Calu3 (cell line): ENCODE measurements around the gene SEMA3F. TPM values are rescaled to one million over a fixed set of nuclear protein-coding genes. Genes with fewer than 3 reads are reported as not detected.

Experiments used
- BruUV-seq: library from RNA; stranded (reverse); fragments of 400-500 nt; replicated peaks from 2 replicates; lab custom pipeline; 2021; lab: Mats Ljungman, UMichigan
- CTCF ChIA-PET: fragments of 300-600 bp; sonication (Branson Sonifier 250); formaldehyde crosslinking; loops from one replicate; lab custom pipeline; 2022; ENCODE audit warnings: antibody characterized with exemption; lab: Charles Lee
- DNase-seq: peaks from one replicate; pipeline ENCODE4 v3.0.0; 2022
- H3K27ac Mint-ChIP-seq: one replicate; pipeline ENCODE4 v1.8.0; 2022; ENCODE audit warnings: mixed read lengths; ENCODE audit not compliant: unreplicated experiment
- H3K27me3 Mint-ChIP-seq: one replicate; pipeline ENCODE4 v1.8.0; 2022; ENCODE audit warnings: mixed read lengths; ENCODE audit not compliant: unreplicated experiment
- H3K36me3 Mint-ChIP-seq: one replicate; pipeline ENCODE4 v1.8.0; 2022; ENCODE audit warnings: mild to moderate bottlenecking, moderate library complexity, mixed read lengths; ENCODE audit not compliant: insufficient read depth, unreplicated experiment
- H3K4me1 Mint-ChIP-seq: one replicate; pipeline ENCODE4 v1.8.0; 2022; ENCODE audit warnings: mild to moderate bottlenecking, low read depth, mixed read lengths; ENCODE audit not compliant: unreplicated experiment
- H3K4me3 Mint-ChIP-seq: one replicate; pipeline ENCODE4 v1.8.0; 2022; ENCODE audit warnings: mild to moderate bottlenecking, low read depth, moderate library complexity, mixed read lengths; ENCODE audit not compliant: unreplicated experiment
- H3K9me3 Mint-ChIP-seq: one replicate; pipeline ENCODE4 v1.8.0; 2022; ENCODE audit warnings: low read depth, mixed read lengths; ENCODE audit not compliant: unreplicated experiment
- intact Hi-C: fragments of 100-400 bp; cut with micrococcal nuclease; formaldehyde crosslinking; loops from one replicate; pipeline ENCODE4 v1.10.0; 2022; ENCODE audit not compliant: unreplicated experiment
- total RNA-seq: library from RNA; stranded (reverse); gene quantifications from 2 replicates; pipeline ENCODE4 v1.2.3, GENCODE V29; 2022
- TF ChIP-seq, protein P1 (sequence below): fragments of 200-600 bp; IDR thresholded peaks from one replicate; pipeline ENCODE4 v1.8.0; 2022; ENCODE audit warnings: antibody characterized with exemption; ENCODE audit not compliant: unreplicated experiment

The SEMA3F gene
- total RNA-seq, 1 experiment from 2014 or later = 1.7 TPM

DNA sequence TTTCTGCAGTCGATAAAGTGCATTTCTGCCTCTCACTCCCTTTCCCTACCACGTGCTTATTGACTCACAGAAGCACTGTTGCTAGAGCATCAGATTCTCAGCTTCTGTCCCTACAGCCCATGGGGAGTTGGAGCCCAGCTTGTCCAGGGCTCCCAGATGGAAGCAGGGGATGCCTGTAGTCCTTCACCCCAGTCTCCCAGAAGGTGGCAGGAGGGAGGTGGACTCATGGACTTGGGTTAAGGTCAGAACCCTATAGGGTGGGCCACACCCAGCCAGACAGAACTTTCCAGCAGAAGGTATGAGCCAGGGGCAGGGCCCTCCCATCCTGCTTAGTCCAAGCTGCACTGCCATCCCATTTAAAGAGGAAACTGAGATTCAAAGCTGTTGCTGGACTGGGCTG lies 33.1 kb upstream of the SEMA3F start:
- peaks cover 52% of the 10 kb centered on the region for H3K36me3 Mint-ChIP-seq
- TF ChIP-seq, protein P1, sequence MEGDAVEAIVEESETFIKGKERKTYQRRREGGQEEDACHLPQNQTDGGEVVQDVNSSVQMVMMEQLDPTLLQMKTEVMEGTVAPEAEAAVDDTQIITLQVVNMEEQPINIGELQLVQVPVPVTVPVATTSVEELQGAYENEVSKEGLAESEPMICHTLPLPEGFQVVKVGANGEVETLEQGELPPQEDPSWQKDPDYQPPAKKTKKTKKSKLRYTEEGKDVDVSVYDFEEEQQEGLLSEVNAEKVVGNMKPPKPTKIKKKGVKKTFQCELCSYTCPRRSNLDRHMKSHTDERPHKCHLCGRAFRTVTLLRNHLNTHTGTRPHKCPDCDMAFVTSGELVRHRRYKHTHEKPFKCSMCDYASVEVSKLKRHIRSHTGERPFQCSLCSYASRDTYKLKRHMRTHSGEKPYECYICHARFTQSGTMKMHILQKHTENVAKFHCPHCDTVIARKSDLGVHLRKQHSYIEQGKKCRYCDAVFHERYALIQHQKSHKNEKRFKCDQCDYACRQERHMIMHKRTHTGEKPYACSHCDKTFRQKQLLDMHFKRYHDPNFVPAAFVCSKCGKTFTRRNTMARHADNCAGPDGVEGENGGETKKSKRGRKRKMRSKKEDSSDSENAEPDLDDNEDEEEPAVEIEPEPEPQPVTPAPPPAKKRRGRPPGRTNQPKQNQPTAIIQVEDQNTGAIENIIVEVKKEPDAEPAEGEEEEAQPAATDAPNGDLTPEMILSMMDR = no peak
- H3K4me3 Mint-ChIP-seq = no peak overlapping the region
- no peaks in the 10 kb centered on the region for H3K9me3 Mint-ChIP-seq
- CTCF ChIA-PET = interaction anchor here (1.3 kb wide), 1 partner anchor 67 kb away, joined by 3 read pairs; no protein-coding TSS in a partner anchor
- BruUV-seq = no TSS peak
- intact Hi-C loops = no loop called here
- no peaks in the 10 kb centered on the region for H3K27me3 Mint-ChIP-seq
- peaks cover 8% of the 10 kb centered on the region for H3K4me1 Mint-ChIP-seq
- peak overlapping the region; percentile 52 for H3K27ac Mint-ChIP-seq
- DNase-seq = no peak

DNA sequence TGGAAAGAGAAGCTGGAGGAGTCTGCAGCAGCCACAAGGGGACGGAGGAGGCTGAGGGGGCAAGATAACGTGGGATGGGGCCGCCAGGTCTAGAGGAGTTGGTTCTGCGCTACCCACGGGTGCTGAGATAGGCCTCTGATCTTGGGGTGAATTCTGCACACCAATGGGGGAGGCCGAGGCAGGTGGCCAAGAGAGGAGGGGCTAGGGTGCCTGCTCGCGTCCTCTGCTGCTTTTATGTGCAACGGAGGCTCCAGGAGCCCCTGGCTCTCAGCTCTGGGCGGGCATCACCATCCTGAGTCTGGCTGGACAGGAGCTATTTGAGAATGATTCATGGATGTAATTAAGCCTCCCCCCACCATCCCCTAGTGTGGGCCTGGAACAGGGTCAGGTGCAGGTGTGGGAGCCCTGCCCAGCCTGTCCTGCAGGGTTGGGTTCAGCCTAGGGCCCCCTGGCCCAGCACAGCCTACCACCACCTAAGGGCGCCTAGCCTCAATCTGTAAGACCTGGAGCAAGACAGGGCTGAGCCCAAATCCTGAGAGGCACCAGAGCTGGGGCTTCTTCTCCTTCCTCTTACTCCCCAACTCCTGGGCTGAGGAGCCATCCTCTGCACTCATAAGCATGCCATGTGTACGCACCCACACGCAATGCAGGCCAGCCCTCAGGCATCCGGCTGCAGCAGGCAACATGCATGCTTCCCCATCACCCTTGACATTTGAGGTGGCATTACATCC lies 32.3 kb upstream of the SEMA3F start:
- H3K27me3 Mint-ChIP-seq = no peaks in the 10 kb centered on the region
- peak overlapping the region; percentile 52 for H3K27ac Mint-ChIP-seq
- H3K4me1 Mint-ChIP-seq = peaks cover 8% of the 10 kb centered on the region
- no TSS peak for BruUV-seq
- no peaks in the 10 kb centered on the region for H3K9me3 Mint-ChIP-seq
- TF ChIP-seq, protein P1 = no peak
- peaks cover 48% of the 10 kb centered on the region for H3K36me3 Mint-ChIP-seq
- intact Hi-C loops = no loop called here
- CTCF ChIA-PET = interaction anchor here (0.6 to 1.3 kb wide), 2 partner anchors 66 to 306 kb away, joined by 3 to 5 read pairs; no protein-coding TSS in a partner anchor
- no peak overlapping the region for H3K4me3 Mint-ChIP-seq
- no peak for DNase-seq

DNA sequence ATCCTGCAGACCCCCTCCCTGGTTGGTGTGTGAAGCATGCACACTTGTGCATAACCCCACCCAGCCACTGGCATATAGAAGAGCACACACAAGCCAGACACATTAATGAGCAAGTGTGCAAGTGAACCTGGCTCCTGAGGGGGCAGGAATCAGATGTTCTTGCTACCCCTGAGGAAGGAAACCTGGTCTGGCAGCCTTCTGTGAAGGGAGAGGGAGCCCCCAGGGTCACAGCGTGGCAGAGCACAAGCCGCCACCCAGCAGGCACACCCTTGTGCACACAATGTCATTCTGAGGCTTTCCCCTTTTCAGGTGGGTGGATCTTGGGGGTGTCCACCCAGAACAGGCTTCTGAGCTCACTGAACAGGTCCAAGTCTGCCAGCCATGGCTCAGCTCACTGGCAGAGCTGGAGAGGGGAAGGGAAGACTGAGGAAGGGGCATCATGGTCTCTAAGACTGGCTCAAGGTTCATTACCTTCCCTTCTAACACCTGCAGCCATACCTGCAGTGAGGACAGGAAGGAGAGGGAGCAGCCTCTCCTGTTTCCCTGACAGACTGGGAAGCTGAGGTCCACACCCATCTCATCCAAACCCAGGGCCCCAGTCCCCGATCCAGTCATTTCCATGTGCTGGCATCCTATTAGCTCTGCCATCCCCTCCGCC lies 31.6 kb upstream of the SEMA3F start:
- Mint-ChIP-seq H3K4me1 (peaks cover 8% of the 10 kb centered on the region), H3K9me3 (no peaks in the 10 kb centered on the region), H3K4me3 (no peak overlapping the region), H3K36me3 (peaks cover 41% of the 10 kb centered on the region), H3K27ac (peak overlapping the region; percentile 38), H3K27me3 (no peaks in the 10 kb centered on the region)
- intact Hi-C loops = no loop called here
- TF ChIP-seq, protein P1 = no peak
- CTCF ChIA-PET = interaction anchor here (0.6 to 1.3 kb wide), 2 partner anchors 66 to 258 kb away, joined by 3 to 4 read pairs; no protein-coding TSS in a partner anchor
- DNase-seq = no peak
- no TSS peak for BruUV-seq

DNA sequence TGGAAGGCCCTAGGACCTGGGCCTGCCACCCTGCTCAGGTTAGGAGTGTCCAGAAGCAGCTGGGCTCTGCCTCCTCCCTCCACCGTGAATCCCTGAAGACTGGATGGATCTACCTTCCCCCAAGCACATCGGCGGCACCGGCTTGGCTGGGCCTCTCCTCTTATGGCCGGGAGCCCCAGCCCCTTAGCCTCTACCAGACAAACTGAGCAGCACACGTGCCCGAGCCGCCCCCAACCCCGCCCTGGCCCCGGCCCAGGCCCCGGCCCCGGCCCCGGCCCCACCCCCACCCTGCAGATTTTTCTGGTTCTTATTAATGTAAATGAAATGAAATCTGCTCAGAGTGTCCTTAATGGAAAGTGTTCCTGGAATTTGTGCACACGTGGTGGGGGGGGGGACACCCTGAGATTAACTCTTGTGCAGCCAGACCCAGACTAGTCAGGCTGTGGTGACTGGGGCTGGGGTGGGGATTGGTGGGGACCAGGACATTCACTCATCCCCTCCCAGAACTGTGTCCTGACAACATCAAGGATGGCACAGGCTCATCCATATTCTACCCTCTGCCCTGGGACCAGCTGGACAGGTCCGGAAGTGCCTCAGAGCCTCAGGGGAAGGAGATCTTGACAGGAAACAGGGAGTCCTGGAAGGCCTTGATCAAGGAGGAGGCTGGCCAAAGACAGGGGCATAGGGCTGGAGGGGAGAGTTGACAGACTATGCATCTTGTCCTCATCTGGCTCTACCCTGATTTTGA lies 30.9 kb upstream of the SEMA3F start:
- no peak for DNase-seq
- no peaks in the 10 kb centered on the region for H3K27me3 Mint-ChIP-seq
- no TSS peak for BruUV-seq
- peaks cover 38% of the 10 kb centered on the region for H3K36me3 Mint-ChIP-seq
- no peak overlapping the region for H3K4me3 Mint-ChIP-seq
- H3K27ac Mint-ChIP-seq = peak overlapping the region; percentile 38
- peaks cover 8% of the 10 kb centered on the region for H3K4me1 Mint-ChIP-seq
- intact Hi-C loops = no loop called here
- TF ChIP-seq, protein P1 = no peak
- H3K9me3 Mint-ChIP-seq = no peaks in the 10 kb centered on the region
- CTCF ChIA-PET = interaction anchor here (0.6 kb wide), 1 partner anchor 257 kb away, joined by 4 read pairs; no protein-coding TSS in a partner anchor
